HL-60 (cell line): ENCODE measurements around the gene RELN.

Experiments
- DNase-seq, 2 experiments: peaks; one replicate each; pipeline ENCODE4 v3.0.0-alpha.2; 2010 to 2020; ENCODE audit warnings: low read depth in 1 of 2, low spot score in 1 of 2
- H3K27ac ChIP-seq: fragments of 250-450 bp; sonication (Bioruptor Pico); replicated peaks from 2 replicates; pipeline ENCODE4 v1.5.1; 2020; ENCODE audit warnings: mild to moderate bottlenecking, moderate library complexity
- H3K27me3 ChIP-seq: fragments of 250-450 bp; sonication (Bioruptor Pico); 2 replicates; pipeline ENCODE4 v1.5.1; 2021; ENCODE audit warnings: mild to moderate bottlenecking, moderate library complexity; ENCODE audit not compliant: insufficient read depth, poor library complexity, severe bottlenecking
- H3K4me3 ChIP-seq: replicated peaks from 2 replicates; pipeline ENCODE4 v1.5.1; 2011; ENCODE audit warnings: mild to moderate bottlenecking, control low read depth, low read length; ENCODE audit not compliant: insufficient read depth
- CTCF ChIP-seq: IDR thresholded peaks from one replicate; pipeline ENCODE4 v1.5.1; 2011; ENCODE audit warnings: low read length, control low read depth, inconsistent platforms; ENCODE audit not compliant: insufficient read depth
- GABPA ChIP-seq: IDR thresholded peaks from 2 replicates; pipeline ENCODE4 v1.6.1; 2012; ENCODE audit warnings: low read depth
- POLR2AphosphoS5 ChIP-seq: IDR thresholded peaks from 2 replicates; pipeline ENCODE4 v1.6.1; 2012; ENCODE audit warnings: low read depth
- REST ChIP-seq: IDR thresholded peaks from 2 replicates; pipeline ENCODE4 v1.6.1; 2012; ENCODE audit warnings: low read depth; ENCODE audit not compliant: insufficient replicate concordance
- SPI1 ChIP-seq: IDR thresholded peaks from 2 replicates; pipeline ENCODE4 v1.6.1; 2012; ENCODE audit warnings: low read depth, mild to moderate bottlenecking, borderline replicate concordance

RELN gene

GRCh38 chr7:103922407-103922806 is 67.1 kb downstream of the RELN start:
- Histone ChIP-seq H3K27ac (no peak overlapping the region), H3K27me3 (peaks cover 5% of the 10 kb centered on the region), H3K4me3 (no peak overlapping the region)
- DNase-seq = no peak
- TF ChIP-seq SPI1 (no peak), POLR2AphosphoS5 (no peak), GABPA (no peak), CTCF (no peak), REST (no peak)

- peaks cover 5% of the 10 kb centered on the region for H3K27me3 ChIP-seq
- DNase-seq = no peak
- H3K4me3 ChIP-seq = no peak overlapping the region
Measured at GRCh38 chr7:103921692-103922091, 67.8 kb downstream of the RELN start.

More at GRCh38 chr7:103921692-103922091, 67.8 kb downstream of the RELN start:
- TF ChIP-seq GABPA = no peak
- no peak for TF ChIP-seq CTCF
- TF ChIP-seq REST = no peak
- no peak for TF ChIP-seq SPI1
- TF ChIP-seq POLR2AphosphoS5 = no peak
- no peak overlapping the region for H3K27ac ChIP-seq
